GM18907 (cell line): Measurements from ENCODE around the gene CFAP251.
A peak's percentile ranks its signal among the peaks of the same experiment; 100 is the strongest.
"Not testable (repeated sequence)": the region's sequence is repeated elsewhere in the genome, so short reads cannot be mapped to it uniquely, and the experiment has no call there.

Source experiments
- ATAC-seq: cut with Tn5 transposase; IDR thresholded peaks from one replicate; pipeline ENCODE4 v1.9.1; 2021; ENCODE audit warnings: mild to moderate bottlenecking, moderate library complexity; ENCODE audit not compliant: unreplicated experiment

Gene CFAP251

GRCh38 chr12:121969726-121970125 lies 51.3 kb downstream of the CFAP251 start:
- ATAC-seq: no peak

- ATAC-seq: no peak
These were observed 52.3 kb downstream of the CFAP251 start for GRCh38 chr12:121970581-121971300.

GRCh38 chr12:121974026-121974985 lies 55.9 kb downstream of the CFAP251 start:
- ATAC-seq: no peak

- no peak for ATAC-seq
These were observed 56.6 kb downstream of the CFAP251 start for GRCh38 chr12:121975021-121975420.

GRCh38 chr12:121976950-121977349 lies 58.6 kb downstream of the CFAP251 start:
- ATAC-seq: no peak

- ATAC-seq: peak; percentile 60
These were observed 61.9 kb downstream of the CFAP251 start for GRCh38 chr12:121980191-121980891.

GRCh38 chr12:121980892-121981272 lies 62.5 kb downstream of the CFAP251 start:
- ATAC-seq: no peak

- no peak for ATAC-seq
These were observed 63.1 kb downstream of the CFAP251 start for GRCh38 chr12:121981456-121981855.

GRCh38 chr12:121982950-121983349 lies 64.6 kb downstream of the CFAP251 start:
- ATAC-seq: no peak

- no peak for ATAC-seq
These were observed 65.3 kb downstream of the CFAP251 start for GRCh38 chr12:121983536-121984210.

- ATAC-seq: no peak
These were observed 68.3 kb downstream of the CFAP251 start for GRCh38 chr12:121986489-121987245.

- ATAC-seq: not testable (repeated sequence)
These were observed 70.1 kb downstream of the CFAP251 start for GRCh38 chr12:121988519-121988918.

GRCh38 chr12:121989276-121990113 lies 71.1 kb downstream of the CFAP251 start:
- ATAC-seq: no peak

GRCh38 chr12:121990114-121990647 lies 71.8 kb downstream of the CFAP251 start:
- ATAC-seq: no peak

- peak; percentile 78 for ATAC-seq
These were observed 72.6 kb downstream of the CFAP251 start for GRCh38 chr12:121990692-121991603.

- ATAC-seq: peak; percentile 80
These were observed 73.9 kb downstream of the CFAP251 start for GRCh38 chr12:121992059-121992879.
